NT2/D1 (cell line): Measurements from ENCODE around the gene PHLDB1.

ENCODE experiments used
- YY1 ChIP-seq: IDR thresholded peaks from 2 replicates; pipeline ENCODE4 v1.6.1; 2011; ENCODE audit not compliant: insufficient read length, insufficient read depth
- ZNF274 ChIP-seq: IDR thresholded peaks from 2 replicates; pipeline ENCODE4 v1.6.1; 2011; ENCODE audit warnings: mild to moderate bottlenecking, low read depth, low read length

GRCh38 chr11:118604566-118604965 lies 2.8 kb upstream of the PHLDB1 start:
- TF ChIP-seq ZNF274 = no peak
- no peak for TF ChIP-seq YY1
